Fibroblast of pulmonary artery (primary cell): ENCODE results near the gene UBE2G1.

ENCODE experiments used
- DNase-seq: peaks from one replicate; pipeline ENCODE4 v3.0.0-alpha.2; 2010; ENCODE audit warnings: low read depth
- H3K4me3 ChIP-seq: replicated peaks from 2 replicates; pipeline ENCODE4 v1.5.1; 2011; ENCODE audit warnings: low read depth, mild to moderate bottlenecking, control low read depth, low read length, moderate library complexity
- TF ChIP-seq, protein P1 (sequence below): IDR thresholded peaks from 2 replicates; pipeline ENCODE4 v1.5.1; 2011; ENCODE audit warnings: mild to moderate bottlenecking, control low read depth, low read length, inconsistent platforms; ENCODE audit errors: missing control alignments

The UBE2G1 gene

DNA sequence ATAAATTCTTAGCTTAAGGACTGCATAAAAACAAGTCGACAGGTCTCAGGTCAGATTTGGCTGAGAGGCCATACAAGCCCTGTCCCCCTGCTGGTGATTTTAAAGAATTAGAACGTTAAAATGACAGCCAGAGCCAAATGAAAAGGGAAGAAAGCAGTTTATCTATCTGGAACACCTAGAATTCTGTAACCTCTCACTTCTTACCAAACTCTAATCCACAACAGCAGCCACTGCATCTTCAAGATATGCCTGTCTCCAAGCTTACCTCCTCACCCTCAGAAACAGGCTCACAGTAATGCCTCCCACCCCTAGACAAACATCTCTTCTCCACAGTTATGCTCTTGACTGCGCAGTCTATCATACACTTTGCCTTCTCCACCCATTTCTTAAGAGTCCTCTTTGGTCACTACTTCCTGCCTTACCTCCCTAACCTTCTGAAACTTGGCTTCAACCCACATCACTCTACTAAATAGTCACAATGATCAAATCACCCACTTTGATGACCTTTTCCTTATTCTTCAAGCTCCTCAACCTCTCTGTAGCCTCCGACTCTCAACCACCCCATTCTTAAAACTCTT lies 116.9 kb downstream of the UBE2G1 start:
- TF ChIP-seq, protein P1, sequence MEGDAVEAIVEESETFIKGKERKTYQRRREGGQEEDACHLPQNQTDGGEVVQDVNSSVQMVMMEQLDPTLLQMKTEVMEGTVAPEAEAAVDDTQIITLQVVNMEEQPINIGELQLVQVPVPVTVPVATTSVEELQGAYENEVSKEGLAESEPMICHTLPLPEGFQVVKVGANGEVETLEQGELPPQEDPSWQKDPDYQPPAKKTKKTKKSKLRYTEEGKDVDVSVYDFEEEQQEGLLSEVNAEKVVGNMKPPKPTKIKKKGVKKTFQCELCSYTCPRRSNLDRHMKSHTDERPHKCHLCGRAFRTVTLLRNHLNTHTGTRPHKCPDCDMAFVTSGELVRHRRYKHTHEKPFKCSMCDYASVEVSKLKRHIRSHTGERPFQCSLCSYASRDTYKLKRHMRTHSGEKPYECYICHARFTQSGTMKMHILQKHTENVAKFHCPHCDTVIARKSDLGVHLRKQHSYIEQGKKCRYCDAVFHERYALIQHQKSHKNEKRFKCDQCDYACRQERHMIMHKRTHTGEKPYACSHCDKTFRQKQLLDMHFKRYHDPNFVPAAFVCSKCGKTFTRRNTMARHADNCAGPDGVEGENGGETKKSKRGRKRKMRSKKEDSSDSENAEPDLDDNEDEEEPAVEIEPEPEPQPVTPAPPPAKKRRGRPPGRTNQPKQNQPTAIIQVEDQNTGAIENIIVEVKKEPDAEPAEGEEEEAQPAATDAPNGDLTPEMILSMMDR = peak; percentile 60
- H3K4me3 ChIP-seq = no peak overlapping the region
- peak; percentile 66 for DNase-seq

DNA sequence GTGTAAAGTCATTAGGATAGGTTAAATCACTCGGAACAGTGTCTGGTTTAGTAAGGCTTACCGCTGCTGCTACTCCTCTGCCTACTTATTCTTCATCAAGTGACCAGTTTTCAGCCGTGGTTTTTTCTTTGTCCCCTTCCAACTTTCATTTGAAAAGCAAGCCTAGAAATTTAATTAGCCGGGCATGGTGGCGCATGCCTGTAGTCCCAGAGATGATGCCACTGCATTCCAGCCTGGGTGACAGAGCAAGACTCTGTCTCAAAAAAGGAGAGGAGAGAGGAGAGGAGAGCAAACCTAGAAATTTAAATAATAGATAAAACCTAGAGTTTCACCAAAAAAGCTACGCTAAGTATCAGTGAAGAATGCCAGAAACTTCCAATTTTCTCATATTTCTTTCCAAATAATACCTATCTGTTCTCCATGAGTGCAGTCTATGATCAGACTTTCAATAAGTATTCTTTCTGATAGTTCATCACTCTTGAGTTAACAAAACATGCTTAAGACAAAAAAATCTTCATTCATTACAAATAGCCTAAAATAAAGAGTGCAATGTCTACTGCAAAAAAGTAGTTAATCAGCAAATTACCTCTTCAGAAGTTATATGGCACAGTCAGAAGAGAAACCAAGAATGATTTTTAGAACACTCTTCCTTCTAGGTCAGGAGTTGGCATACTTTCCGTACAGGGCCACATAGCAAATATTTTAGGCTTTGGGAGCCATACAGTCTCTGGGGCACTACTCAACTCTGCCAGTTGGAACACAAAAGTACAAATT lies 117.8 kb downstream of the UBE2G1 start:
- DNase-seq = no peak
- H3K4me3 ChIP-seq = no peak overlapping the region
- TF ChIP-seq, protein P1 = no peak

DNA sequence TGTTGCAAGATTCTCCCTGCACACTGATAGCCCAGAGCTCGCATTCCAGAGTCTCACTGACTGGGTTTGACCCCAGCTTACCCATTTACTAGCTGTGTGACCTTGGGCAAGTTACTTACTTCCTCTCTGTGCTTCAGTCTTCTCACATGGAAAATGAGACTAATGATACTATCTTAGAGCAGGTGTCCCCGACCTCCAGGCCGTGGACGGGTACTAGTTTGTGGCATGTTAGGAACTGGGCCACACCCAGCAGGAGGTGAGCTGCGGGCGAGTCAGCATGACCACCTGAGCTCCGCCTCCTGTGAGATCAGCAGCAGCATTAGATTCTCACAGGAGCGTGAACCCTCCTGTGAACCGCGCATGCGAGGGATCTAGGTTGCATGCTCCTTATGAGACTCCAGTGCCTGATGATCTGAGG lies 118.5 kb downstream of the UBE2G1 start:
- no peak for DNase-seq
- no peak overlapping the region for H3K4me3 ChIP-seq

DNA sequence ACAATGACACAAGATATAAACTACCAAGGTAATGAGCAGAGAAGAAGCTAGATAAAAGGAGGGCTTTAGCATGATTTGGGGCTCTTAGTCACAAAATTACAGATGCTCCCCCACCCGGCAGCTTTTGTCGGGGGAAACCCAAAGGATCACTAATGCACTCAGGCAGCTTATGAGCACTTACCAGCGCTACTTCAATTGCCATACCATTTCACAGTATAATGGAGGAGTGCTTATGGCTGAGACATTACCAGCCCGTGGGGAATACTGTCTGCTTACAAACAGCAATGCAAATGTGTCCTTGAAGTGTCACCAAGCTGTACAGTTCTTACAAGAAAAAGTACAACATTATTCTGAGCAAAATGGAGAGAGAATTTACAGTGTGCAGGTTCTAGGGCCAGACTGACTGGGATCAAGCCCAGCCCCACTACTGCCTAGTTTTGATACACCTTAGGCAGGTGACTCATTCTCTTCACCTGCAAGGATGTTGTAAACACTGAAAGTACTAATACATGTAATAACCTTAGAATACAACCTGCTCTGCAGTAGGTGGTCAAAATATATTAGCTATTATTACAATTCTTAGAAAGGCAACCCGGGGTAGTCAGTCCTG lies 119.0 kb downstream of the UBE2G1 start:
- TF ChIP-seq, protein P1 = no peak
- DNase-seq = no peak
- no peak overlapping the region for H3K4me3 ChIP-seq

More for the DNA sequence above, 118.5 kb downstream of the UBE2G1 start:
- TF ChIP-seq, protein P1 = no peak

DNA sequence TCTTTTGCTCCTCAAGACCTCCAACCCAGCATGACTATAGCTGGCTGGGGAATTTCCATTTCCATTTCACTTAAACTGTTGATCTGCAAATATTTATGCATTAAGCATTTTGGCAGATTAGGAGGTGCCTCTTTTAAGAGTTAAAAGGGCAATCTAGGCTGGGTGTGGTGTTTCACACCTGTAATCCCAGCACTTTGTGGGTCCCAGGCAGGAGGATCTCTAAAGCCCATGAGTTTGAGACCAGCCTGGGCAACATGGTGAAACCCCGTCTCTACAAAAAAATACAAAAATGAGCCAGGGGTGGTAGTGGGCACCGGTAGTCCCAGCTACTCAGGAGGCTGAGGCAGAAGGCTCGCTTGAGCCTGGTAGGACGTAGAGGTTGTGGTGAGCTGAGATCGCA lies 119.8 kb downstream of the UBE2G1 start:
- no peak overlapping the region for H3K4me3 ChIP-seq
- DNase-seq = no peak
- TF ChIP-seq, protein P1 = no peak

DNA sequence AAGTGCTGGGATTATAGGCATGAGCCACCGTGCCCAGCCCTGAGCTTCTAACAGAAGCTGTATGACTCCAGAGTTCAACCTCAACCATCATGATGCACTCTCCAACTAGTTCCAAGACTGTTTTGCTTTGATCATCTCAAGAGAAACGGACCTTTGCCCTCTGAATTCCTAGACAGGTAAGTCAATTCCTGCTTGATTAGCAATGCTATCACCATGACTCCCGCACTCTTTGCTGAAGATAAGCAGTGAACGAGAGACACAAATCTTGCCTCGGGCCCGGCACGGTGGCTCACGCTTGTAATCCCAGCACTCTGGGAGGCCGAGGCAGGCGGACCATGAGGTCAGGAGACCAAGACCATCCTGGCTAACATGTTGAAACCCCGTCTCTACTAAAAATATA lies 124.9 kb downstream of the UBE2G1 start:
- DNase-seq = no peak
- TF ChIP-seq, protein P1 = no peak
- no peak overlapping the region for H3K4me3 ChIP-seq
